Esophagus muscularis mucosa (tissue), 3 donors: ENCODE measurements around the gene FAM13A.

Experiments
- CTCF ChIP-seq, 3 experiments: fragments of 200-600 bp in 2 of 3; fragments of 450-650 bp in 1 of 3; sonication (generic) in 2 of 3; IDR thresholded peaks; one replicate each; pipeline ENCODE4 v1.5.1; 2017 to 2019; ENCODE audit warnings: antibody characterized with exemption in 3 of 3, mild to moderate bottlenecking in 2 of 3, moderate library complexity in 1 of 3
- POLR2A ChIP-seq: fragments of 450-650 bp; IDR thresholded peaks from one replicate; pipeline ENCODE4 v1.6.1; 2017; ENCODE audit warnings: antibody characterized with exemption, moderate library complexity, mild to moderate bottlenecking, low read depth
- POLR2AphosphoS5 ChIP-seq, 2 donors: sonication (generic); formaldehyde crosslinking; IDR thresholded peaks; one replicate each; pipeline ENCODE4 v1.6.1; 2017; ENCODE audit warnings: antibody characterized with exemption in 2 of 2

- TF ChIP-seq POLR2AphosphoS5 (IDR thresholded peaks at IDR 0.05) (no peak), POLR2A (no peak), CTCF (IDR thresholded peaks at IDR 0.05) (no peak)
These were observed 245.1 kb downstream of the FAM13A start for GRCh38 chr4:88811904-88812303.
